Stomach (tissue), 4 donors: ENCODE measurements around the gene NPC2.

ENCODE experiments used
- CTCF ChIP-seq, 7 experiments: fragments of 450-650 bp in 4 of 7; fragments of 200-600 bp in 3 of 7; sonication (generic) in 3 of 7; IDR thresholded peaks; one replicate each; pipeline ENCODE4 v1.5.1; 2016 to 2019; ENCODE audit warnings: antibody characterized with exemption in 7 of 7, control low read depth in 2 of 7, mild to moderate bottlenecking in 1 of 7
- EP300 ChIP-seq: sonication (generic); formaldehyde crosslinking; IDR thresholded peaks from one replicate; pipeline ENCODE4 v1.6.1; 2017; ENCODE audit warnings: antibody characterized with exemption
- POLR2AphosphoS5 ChIP-seq, 3 donors: sonication (generic); formaldehyde crosslinking; IDR thresholded peaks; one replicate each; pipeline ENCODE4 v1.6.1; 2016; ENCODE audit warnings: antibody characterized with exemption in 3 of 3

- TF ChIP-seq CTCF (IDR thresholded peaks at IDR 0.05), result no peak
- no peak for TF ChIP-seq POLR2AphosphoS5 (IDR thresholded peaks at IDR 0.05)
- no peak for TF ChIP-seq EP300
Measured at GRCh38 chr14:74463697-74464096, 29.4 kb downstream of the NPC2 start.
